Suppressor macrophage (primary cell): ENCODE data around the gene SAP130.
"Not testable (repeated sequence)": the region's sequence is repeated elsewhere in the genome, so short reads cannot be mapped to it uniquely, and the experiment has no call there.

Experiments used
- DNase-seq, 4 experiments: peaks; one replicate each; pipeline ENCODE4 v3.0.0-alpha.2; 2020 to 2022

SAP130 gene

GRCh38 chr2:127953128-127953718 lies 74.6 kb downstream of the SAP130 start:
- no peak for DNase-seq

GRCh38 chr2:127951026-127951425 lies 76.8 kb downstream of the SAP130 start:
- DNase-seq, result no peak

- DNase-seq, result no peak
Measured at GRCh38 chr2:127950264-127950663, 77.6 kb downstream of the SAP130 start.

GRCh38 chr2:127945281-127945680 lies 82.6 kb downstream of the SAP130 start:
- DNase-seq, result no peak

- DNase-seq, result no peak
Measured at GRCh38 chr2:127943186-127943585, 84.7 kb downstream of the SAP130 start.

DNA sequence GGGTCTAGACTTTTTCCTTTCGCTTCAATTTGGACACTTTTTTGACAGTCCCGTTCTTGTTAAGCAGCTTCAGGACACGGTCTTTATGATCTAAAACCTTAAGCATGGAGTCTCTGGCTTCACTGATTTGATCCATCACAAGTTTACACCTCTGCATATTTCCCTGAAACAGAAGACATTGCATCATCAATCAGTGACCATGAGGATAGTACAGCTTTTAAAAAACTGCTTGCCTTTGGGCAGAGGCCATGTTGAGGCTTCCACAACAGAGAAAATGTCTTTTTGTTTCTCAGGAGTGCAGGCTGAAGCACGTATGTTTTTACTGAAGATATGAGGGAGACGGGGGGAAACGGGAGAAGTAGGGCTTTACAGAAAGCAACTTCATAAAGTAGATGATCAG lies 85.9 kb downstream of the SAP130 start:
- DNase-seq, result no peak

- DNase-seq, result no peak
Measured at GRCh38 chr2:127941461-127941860, 86.4 kb downstream of the SAP130 start.

DNA sequence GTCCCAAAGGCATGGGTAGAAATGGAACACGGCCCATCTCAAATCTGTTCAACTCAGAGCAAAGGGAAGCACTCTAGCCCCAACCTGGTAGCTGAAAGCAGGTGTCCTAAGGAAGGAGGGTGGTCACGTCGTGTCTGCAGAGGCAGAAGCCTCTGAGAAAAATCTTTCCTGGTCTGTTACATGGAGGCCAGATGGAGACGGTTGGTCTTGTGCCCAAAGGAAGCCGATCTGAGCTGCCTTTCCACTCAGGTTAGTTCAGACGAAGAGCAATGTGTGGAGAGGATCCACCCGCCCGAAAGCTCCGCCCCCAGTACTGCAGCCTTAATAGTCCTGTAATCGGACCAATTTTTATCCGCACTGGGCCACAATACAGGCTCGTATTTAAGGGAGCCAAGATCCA lies 87.2 kb downstream of the SAP130 start:
- DNase-seq, result no peak

GRCh38 chr2:127935337-127935736 lies 92.5 kb downstream of the SAP130 start:
- DNase-seq, result no peak

- DNase-seq, result no peak
Measured at GRCh38 chr2:127932199-127932876, 95.5 kb downstream of the SAP130 start.

DNA sequence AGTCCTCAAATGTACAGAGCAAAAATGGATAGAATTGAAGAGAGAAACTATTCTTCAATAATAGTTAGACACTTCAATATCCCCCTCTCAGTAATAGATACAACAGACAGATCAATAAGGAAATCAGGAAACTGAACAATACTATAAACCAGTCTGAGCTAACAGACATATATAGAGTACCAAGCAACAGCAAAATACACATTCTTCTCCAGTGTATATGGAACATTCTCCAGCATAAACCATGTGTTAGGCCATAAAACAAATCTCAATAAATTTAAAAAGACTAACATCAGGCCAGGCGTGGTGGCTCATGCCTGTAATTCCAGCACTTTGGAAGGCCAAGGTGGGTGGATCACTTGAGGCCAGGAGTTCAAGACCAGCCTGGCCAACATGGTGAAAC lies 98.4 kb downstream of the SAP130 start:
- no peak for DNase-seq

GRCh38 chr2:127927384-127927783 lies 100.5 kb downstream of the SAP130 start:
- DNase-seq, result no peak

DNA sequence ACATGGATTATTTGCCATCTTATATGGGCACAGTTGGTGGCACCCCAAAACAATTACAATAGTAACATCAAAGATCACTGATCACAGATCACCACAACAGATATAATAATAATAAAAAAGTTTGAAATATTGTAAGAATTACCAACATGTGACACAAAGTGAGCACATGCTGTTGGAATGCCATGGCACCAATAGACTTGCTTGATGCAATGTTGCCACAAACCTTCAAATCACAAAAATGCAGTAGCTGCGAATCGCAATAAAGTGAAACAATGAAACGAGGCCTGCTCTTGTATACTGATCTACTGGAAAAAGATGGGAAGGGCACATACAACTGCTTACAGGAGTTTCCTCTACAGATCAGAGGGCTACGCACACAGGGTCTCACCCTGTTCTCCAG lies 109.9 kb downstream of the SAP130 start:
- no peak for DNase-seq

DNA sequence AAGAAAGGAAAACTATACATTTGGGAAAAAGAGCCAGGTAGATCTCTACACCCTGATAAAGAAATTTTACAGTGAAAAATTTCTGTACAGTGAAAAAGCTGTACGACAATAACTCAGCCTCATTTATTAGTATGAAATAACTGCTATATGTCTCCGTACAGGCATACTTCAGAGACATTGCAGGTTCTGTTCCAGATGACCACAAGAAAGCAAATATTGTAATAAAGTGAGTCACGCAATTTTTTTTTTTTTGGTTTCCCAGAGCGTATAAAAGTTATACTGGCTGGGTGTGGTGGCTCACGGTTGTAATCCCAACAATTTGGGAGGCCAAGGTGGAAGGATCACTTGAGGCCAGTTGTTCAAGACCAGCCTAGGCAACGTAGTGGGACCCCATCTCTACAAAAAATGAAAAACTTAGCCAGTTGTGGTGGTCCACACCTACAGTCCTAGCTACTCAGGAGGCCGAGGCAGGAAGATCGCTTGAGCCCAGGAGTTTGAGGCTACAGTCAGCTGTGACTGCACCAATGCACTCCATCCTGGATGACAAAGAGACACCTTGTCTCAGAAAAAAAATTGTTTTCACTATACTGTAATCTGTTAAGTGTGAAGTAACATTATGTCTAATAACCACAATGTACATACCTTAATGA lies 113.9 kb downstream of the SAP130 start:
- no peak for DNase-seq

DNA sequence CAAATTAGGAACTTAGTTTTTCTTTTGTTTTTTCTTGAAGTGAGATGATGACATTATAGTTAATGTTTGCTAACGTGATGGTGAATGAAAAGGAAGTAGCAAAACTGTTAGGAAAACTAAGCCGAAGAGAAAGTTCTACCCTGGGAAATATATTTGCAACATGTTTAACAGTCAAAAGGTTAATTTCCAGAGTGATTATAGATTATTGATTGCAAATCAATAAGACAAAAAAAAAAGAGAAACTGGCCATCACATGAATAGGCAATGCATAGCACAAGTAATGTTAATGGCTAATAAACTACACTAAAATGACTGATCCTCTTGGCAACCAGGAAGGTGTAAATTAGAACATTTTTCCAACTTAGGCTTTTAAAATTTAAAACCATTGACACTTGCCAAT lies 116.1 kb downstream of the SAP130 start:
- peak in 2 of 4 experiments; percentile 34 to 37 for DNase-seq

DNA sequence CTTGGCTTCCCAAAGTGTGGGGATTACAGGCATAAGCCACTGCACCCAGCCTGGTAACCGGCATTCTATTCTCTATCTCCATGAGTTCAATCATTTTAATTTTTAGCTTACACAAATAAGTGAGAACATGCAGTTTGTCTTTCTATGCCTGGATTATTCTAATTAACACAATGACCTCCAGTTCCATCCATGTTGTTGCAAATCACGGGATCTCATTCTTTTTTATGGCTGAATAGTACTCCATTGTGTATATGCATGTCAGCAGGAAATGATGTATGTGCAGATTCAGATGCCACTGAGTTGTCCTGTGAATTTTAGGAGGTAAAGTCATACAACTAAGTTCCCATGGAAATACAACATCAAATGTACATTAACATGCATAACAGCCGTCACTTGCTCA lies 117.4 kb downstream of the SAP130 start:
- DNase-seq, result no peak

DNA sequence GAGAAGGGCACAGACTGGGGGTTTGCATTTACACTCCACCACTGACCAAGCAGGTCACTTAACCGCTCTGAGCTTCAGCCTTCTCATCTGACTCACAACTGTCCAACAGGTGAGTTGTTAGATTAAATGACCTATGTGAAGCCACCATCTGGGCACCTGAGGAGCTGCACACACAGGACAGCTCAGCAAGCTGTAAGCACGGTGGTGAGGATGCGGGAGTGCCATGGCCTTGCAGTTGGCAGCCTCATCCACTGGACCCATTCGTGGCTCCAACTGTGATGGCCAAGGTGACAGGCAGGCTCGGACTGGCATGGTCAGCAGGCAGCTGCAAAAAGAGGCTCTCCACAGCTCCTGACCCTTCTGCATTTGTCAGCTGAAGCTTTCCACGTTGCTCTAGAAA lies 118.8 kb downstream of the SAP130 start:
- no peak for DNase-seq

DNA sequence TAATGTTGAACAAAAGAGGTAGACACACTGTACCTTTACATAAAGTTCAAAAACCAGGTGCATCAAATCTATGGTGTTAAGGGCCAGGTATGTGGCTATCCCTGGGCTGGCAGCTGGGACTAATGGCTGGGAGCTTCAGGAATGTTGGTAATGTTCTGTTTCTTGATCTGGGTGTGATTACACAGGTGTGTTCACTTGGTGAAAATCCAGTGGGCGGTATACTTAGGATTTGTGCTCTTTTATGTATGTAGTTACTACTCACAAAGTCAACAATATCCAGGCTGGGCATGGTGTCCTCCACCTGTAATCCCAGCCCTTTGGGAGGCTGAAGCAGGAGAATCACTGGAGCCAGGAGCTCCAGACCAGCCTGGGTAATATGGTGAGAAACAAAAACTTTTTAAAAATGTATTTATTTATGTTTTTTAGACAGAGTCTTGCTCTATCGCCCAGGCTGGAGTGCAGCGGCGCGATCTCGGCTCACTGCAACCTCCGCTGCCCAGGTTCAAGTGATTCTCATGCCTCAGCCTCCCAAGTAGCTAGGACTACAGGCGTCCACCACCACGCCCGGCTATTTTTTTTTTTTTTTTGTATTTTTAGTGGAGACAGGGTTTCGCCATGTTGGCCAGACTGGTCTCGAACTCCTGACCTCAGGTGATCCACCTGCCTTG lies 120.0 kb downstream of the SAP130 start:
- not testable (repeated sequence) for DNase-seq

GRCh38 chr2:127906206-127906926 lies 121.5 kb downstream of the SAP130 start:
- no peak for DNase-seq

DNA sequence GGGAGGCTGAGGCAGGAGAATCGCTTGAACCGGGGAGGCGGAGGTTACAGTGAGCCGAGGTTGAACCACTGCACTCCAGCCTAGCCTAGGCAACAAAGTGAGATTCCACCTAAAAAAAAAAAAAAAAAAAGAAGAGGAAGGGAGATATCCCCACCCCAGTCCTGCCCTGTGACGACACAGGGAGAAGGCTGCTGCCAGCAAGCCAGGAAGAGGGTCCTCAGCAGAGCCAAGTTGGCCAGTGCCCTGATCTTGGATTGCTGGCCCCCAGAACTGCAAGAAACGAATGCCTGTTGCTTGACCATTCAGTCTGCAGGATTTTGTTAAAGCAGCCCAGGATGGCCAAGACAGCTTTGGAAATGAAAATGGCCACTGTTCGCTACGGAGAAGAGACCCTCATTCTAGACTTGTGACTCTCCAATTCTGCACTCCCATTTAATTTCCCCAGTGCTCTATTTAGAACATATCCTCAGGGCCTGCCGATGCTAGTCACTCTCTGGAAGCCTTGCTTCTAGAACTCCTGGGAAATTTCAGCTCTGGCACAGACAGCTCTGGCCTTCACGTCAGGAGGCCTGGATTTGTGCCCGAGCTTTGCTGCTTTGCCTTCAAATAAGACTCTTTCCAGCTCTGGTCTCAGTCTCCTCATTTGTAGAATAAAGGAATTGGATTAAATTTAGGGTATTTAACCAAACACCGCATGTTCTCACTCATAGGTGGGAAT lies 126.4 kb downstream of the SAP130 start:
- no peak for DNase-seq

- DNase-seq, result no peak
Measured at GRCh38 chr2:127897531-127898211, 130.2 kb downstream of the SAP130 start.

GRCh38 chr2:127893494-127893893 lies 134.4 kb downstream of the SAP130 start:
- DNase-seq, result no peak
